Caco-2 (cell line): ENCODE data around the gene ZBTB38. TPM values are rescaled to one million over a fixed set of nuclear protein-coding genes. Genes with fewer than 3 reads are reported as not detected.
A peak's percentile ranks its signal among the peaks of the same experiment; 100 is the strongest.

ENCODE experiments used
- BruUV-seq: library from RNA; stranded (reverse); fragments of 400-500 nt; replicated peaks from 2 replicates; lab custom pipeline; 2021; lab: Mats Ljungman, UMichigan
- CTCF ChIA-PET: fragments of 300-600 bp; sonication (Branson Sonifier 250); formaldehyde crosslinking; loops from one replicate; lab custom pipeline; 2022; ENCODE audit warnings: antibody characterized with exemption; lab: Charles Lee
- POLR2A ChIA-PET: fragments of 300-600 bp; sonication (Branson Sonifier 250); formaldehyde crosslinking; loops from one replicate; lab custom pipeline; 2022; ENCODE audit warnings: antibody characterized with exemption; lab: Charles Lee
- DNase-seq, 2 experiments: peaks; one replicate each; pipeline versions ENCODE4 v3.0.0 to v3.0.0-alpha.2; 2020 to 2022
- H3K27me3 ChIP-seq: replicated peaks from 2 replicates; pipeline ENCODE4 v1.6.0; 2011; ENCODE audit warnings: low read length; ENCODE audit not compliant: control insufficient read depth, insufficient read depth
- H3K36me3 ChIP-seq: 2 replicates; pipeline ENCODE4 v1.5.1; 2011; ENCODE audit warnings: low read length; ENCODE audit not compliant: control insufficient read depth, insufficient read depth
- H3K4me1 ChIP-seq: fragments of 250-450 bp; sonication (Bioruptor Pico); 2 replicates; pipeline ENCODE4 v1.5.1; 2020; ENCODE audit warnings: mild to moderate bottlenecking
- H3K4me3 ChIP-seq: 2 replicates; pipeline ENCODE4 v1.5.1; 2011; ENCODE audit warnings: low read depth, mild to moderate bottlenecking, control low read depth, low read length
- H3K9me3 ChIP-seq: fragments of 250-450 bp; sonication (Bioruptor Pico); 2 replicates; pipeline ENCODE4 v1.5.1; 2020; ENCODE audit warnings: mild to moderate bottlenecking, moderate library complexity
- H3K27ac Mint-ChIP-seq: one replicate; pipeline ENCODE4 v1.8.0; 2022; ENCODE audit warnings: mixed read lengths; ENCODE audit not compliant: unreplicated experiment
- H3K27me3 Mint-ChIP-seq: one replicate; pipeline ENCODE4 v1.8.0; 2022; ENCODE audit warnings: mixed read lengths; ENCODE audit not compliant: insufficient read depth, unreplicated experiment
- H3K36me3 Mint-ChIP-seq: one replicate; pipeline ENCODE4 v1.8.0; 2022; ENCODE audit warnings: mild to moderate bottlenecking, mixed read lengths; ENCODE audit not compliant: insufficient read depth, unreplicated experiment
- H3K4me1 Mint-ChIP-seq: one replicate; pipeline ENCODE4 v1.8.0; 2022; ENCODE audit warnings: low read depth, mixed read lengths; ENCODE audit not compliant: unreplicated experiment
- H3K4me3 Mint-ChIP-seq: one replicate; pipeline ENCODE4 v1.8.0; 2022; ENCODE audit warnings: mild to moderate bottlenecking, moderate library complexity, mixed read lengths; ENCODE audit not compliant: unreplicated experiment
- H3K9me3 Mint-ChIP-seq: one replicate; pipeline ENCODE4 v1.8.0; 2022; ENCODE audit warnings: mixed read lengths; ENCODE audit not compliant: unreplicated experiment
- CTCF ChIP-seq, 2 experiments: fragments of 200-600 bp in 1 of 2; IDR thresholded peaks; 1 replicate in 1 of 2; 2 replicates in 1 of 2; pipeline versions ENCODE4 v1.5.1 to v1.8.0; 2011 to 2022; ENCODE audit warnings: antibody characterized with exemption in 1 of 2, control low read depth in 1 of 2, inconsistent platforms in 1 of 2, low read depth in 1 of 2, low read length in 1 of 2, mild to moderate bottlenecking in 1 of 2, moderate library complexity in 1 of 2; ENCODE audit not compliant: insufficient read depth in 1 of 2, severe bottlenecking in 1 of 2, unreplicated experiment in 1 of 2
- intact Hi-C: fragments of 100-400 bp; cut with micrococcal nuclease; formaldehyde crosslinking; loops from one replicate; pipeline ENCODE4 v1.10.0; 2022; ENCODE audit not compliant: unreplicated experiment
- total RNA-seq: library from RNA; stranded (reverse); gene quantifications from 2 replicates; pipeline ENCODE4 v1.2.3, GENCODE V29; 2022

The ZBTB38 gene
- total RNA-seq, 1 experiment from 2014 or later, result 74.1 TPM

- H3K27ac Mint-ChIP-seq, result no peak overlapping the region
- no peaks in the 10 kb centered on the region for H3K9me3 ChIP-seq
- ChIA-PET POLR2A (no interaction called here), CTCF (interaction anchor here (0.7 kb wide), 1 partner anchor 11 kb away, joined by 3 read pairs; no protein-coding TSS in a partner anchor)
- intact Hi-C loops, result no loop called here
- peaks cover 11% of the 10 kb centered on the region for H3K4me1 ChIP-seq
- H3K4me1 Mint-ChIP-seq, result peaks cover 18% of the 10 kb centered on the region
- peaks cover 66% of the 10 kb centered on the region for H3K36me3 Mint-ChIP-seq
- no peak for TF ChIP-seq CTCF (IDR thresholded peaks at IDR 0.05; ENCODE audit: insufficient read depth in 1 of 2, low read depth in 1 of 2, low read length in 1 of 2, severe bottlenecking in 1 of 2, unreplicated experiment in 1 of 2)
- BruUV-seq, result no TSS peak
- no peaks in the 10 kb centered on the region for H3K27me3 ChIP-seq
- H3K4me3 Mint-ChIP-seq, result no peak overlapping the region
- H3K4me3 ChIP-seq, result no peak overlapping the region
- no peaks in the 10 kb centered on the region for H3K9me3 Mint-ChIP-seq
- no peak for DNase-seq
- peaks cover 1% of the 10 kb centered on the region; the same call in 1 of the 2 replicates for H3K36me3 ChIP-seq
- H3K27me3 Mint-ChIP-seq, result no peaks in the 10 kb centered on the region
Measured at GRCh38 chr3:141373768-141374526, 5.6 kb downstream of the ZBTB38 start.

GRCh38 chr3:141375381-141376301 is 7.3 kb downstream of the ZBTB38 start:
- DNase-seq, result no peak
- H3K27me3 ChIP-seq, result no peaks in the 10 kb centered on the region
- H3K4me3 ChIP-seq, result no peak overlapping the region
- H3K9me3 Mint-ChIP-seq, result no peaks in the 10 kb centered on the region
- H3K9me3 ChIP-seq, result no peaks in the 10 kb centered on the region
- peaks cover under 1% of the 10 kb centered on the region for H3K4me1 Mint-ChIP-seq
- CTCF ChIA-PET, result no interaction called here
- BruUV-seq, result no TSS peak
- no peaks in the 10 kb centered on the region for H3K27me3 Mint-ChIP-seq
- peaks cover 56% of the 10 kb centered on the region for H3K36me3 Mint-ChIP-seq
- no peak overlapping the region for H3K4me3 Mint-ChIP-seq
- peak overlapping the region; percentile 68 for H3K27ac Mint-ChIP-seq
- intact Hi-C loops, result no loop called here
- POLR2A ChIA-PET, result no interaction called here
- peaks cover 1% of the 10 kb centered on the region; the same call in 1 of the 2 replicates for H3K36me3 ChIP-seq
- no peaks in the 10 kb centered on the region for H3K4me1 ChIP-seq
- no peak for TF ChIP-seq CTCF (IDR thresholded peaks at IDR 0.05; ENCODE audit: insufficient read depth in 1 of 2, low read depth in 1 of 2, low read length in 1 of 2, severe bottlenecking in 1 of 2, unreplicated experiment in 1 of 2)

GRCh38 chr3:141377377-141377776 is 9.1 kb downstream of the ZBTB38 start:
- no peak overlapping the region for H3K4me3 Mint-ChIP-seq
- ChIA-PET POLR2A (no interaction called here), CTCF (no interaction called here)
- H3K4me1 Mint-ChIP-seq, result no peaks in the 10 kb centered on the region
- H3K9me3 ChIP-seq, result no peaks in the 10 kb centered on the region
- intact Hi-C loops, result no loop called here
- TF ChIP-seq CTCF (IDR thresholded peaks at IDR 0.05; ENCODE audit: insufficient read depth in 1 of 2, low read depth in 1 of 2, low read length in 1 of 2, severe bottlenecking in 1 of 2, unreplicated experiment in 1 of 2), result no peak
- BruUV-seq, result no TSS peak
- H3K27ac Mint-ChIP-seq, result no peak overlapping the region
- H3K36me3 Mint-ChIP-seq, result peaks cover 59% of the 10 kb centered on the region
- DNase-seq, result no peak
- no peaks in the 10 kb centered on the region for H3K4me1 ChIP-seq
- H3K27me3 ChIP-seq, result no peaks in the 10 kb centered on the region
- no peaks in the 10 kb centered on the region for H3K9me3 Mint-ChIP-seq
- peaks cover 2% of the 10 kb centered on the region; the same call in 1 of the 2 replicates for H3K36me3 ChIP-seq
- no peaks in the 10 kb centered on the region for H3K27me3 Mint-ChIP-seq
- H3K4me3 ChIP-seq, result no peak overlapping the region
